ENCODE data around the gene CARS2. TPM values are rescaled to one million over a fixed set of nuclear protein-coding genes. Genes with fewer than 3 reads are reported as not detected.

Gene CARS2
- total RNA-seq, 1 experiment from 2014 or later: 31.9 TPM

DNA sequence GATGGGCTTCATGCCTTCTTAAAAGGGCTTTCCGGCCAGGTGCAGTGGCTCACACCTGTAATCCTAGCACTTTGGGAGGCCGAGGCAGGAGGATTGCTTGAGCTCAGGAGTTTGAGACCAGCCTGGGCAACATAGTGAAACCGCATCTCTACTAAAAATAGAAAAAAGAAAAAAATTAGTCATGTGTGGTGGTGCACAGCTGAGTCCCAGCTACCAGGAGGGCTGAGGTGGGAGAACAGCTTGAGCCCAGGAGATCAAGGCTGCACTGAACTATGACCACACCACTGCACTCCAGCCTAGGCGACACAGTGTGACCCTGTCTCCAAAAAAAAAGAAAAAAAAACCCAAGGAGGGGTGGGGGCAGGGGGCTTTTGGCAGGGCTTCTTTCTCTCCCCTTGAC lies 7.2 kb downstream of the CARS2 start:
- in situ Hi-C loops (cut with HindIII; ENCODE audit: low pct_unique_long_range_greater_than_20kb, low sequenced_read_pairs) (no loop called here), intact Hi-C loops (cut with micrococcal nuclease; ENCODE audit: unreplicated experiment) (no loop called here)
- ChIA-PET CTCF (no interaction called here), POLR2A (no interaction called here)
- Histone ChIP-seq H3K27me3 (ENCODE audit: control insufficient read depth, insufficient read depth, low read length) (no peaks in the 10 kb centered on the region), H3K4me3 (ENCODE audit: low read depth in 2 of 2, low read length in 2 of 2) (no peak overlapping the region), H3K36me3 (ENCODE audit: control insufficient read depth, insufficient read depth, low read length) (no peaks in the 10 kb centered on the region), H3K27ac (ENCODE audit: low read length) (no peak overlapping the region), H3K9me3 (ENCODE audit: control insufficient read depth, insufficient read depth, low read depth, low read length) (no peaks in the 10 kb centered on the region), H3K4me1 (ENCODE audit: control insufficient read depth, insufficient read depth, low read length) (no peaks in the 10 kb centered on the region)
- no peak for TF ChIP-seq SIN3A (IDR thresholded peaks at IDR 0.05; ENCODE audit: borderline replicate concordance, insufficient read depth, low read depth, low read length)
- TF ChIP-seq, protein P1, sequence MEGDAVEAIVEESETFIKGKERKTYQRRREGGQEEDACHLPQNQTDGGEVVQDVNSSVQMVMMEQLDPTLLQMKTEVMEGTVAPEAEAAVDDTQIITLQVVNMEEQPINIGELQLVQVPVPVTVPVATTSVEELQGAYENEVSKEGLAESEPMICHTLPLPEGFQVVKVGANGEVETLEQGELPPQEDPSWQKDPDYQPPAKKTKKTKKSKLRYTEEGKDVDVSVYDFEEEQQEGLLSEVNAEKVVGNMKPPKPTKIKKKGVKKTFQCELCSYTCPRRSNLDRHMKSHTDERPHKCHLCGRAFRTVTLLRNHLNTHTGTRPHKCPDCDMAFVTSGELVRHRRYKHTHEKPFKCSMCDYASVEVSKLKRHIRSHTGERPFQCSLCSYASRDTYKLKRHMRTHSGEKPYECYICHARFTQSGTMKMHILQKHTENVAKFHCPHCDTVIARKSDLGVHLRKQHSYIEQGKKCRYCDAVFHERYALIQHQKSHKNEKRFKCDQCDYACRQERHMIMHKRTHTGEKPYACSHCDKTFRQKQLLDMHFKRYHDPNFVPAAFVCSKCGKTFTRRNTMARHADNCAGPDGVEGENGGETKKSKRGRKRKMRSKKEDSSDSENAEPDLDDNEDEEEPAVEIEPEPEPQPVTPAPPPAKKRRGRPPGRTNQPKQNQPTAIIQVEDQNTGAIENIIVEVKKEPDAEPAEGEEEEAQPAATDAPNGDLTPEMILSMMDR (IDR thresholded peaks at IDR 0.05): no peak
- no peak for TF ChIP-seq TCF7L2 (IDR thresholded peaks at IDR 0.05; ENCODE audit: low read depth, low read length)
- TF ChIP-seq POLR2AphosphoS5 (IDR thresholded peaks at IDR 0.05; ENCODE audit: low read depth, low read length): no peak
- no peak for ATAC-seq
- no peak for DNase-seq (ENCODE audit: low read depth, low spot score)
- no TSS peak for BruUV-seq (replicated peaks)

DNA sequence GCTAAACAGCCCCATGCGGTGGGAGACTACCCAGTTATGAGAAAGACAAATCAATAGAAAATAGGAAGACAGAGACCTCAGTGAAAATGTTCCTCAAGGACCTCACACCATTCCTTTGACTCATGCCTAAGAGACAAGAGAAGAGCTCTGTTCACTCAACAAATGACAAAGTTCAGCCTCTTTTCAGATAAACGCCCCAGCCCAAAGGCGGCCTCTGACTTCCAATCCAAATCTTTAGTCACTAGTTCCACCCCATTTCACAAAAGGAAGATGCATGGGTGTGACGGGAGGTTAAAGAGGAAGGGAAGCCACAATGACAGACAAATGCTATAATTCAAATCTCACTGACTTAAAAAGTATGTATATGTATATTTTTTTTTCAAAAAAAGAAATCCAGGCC lies 8.1 kb downstream of the CARS2 start:
- POLR2A ChIA-PET: no interaction called here
- CTCF ChIA-PET: no interaction called here
- no peak for DNase-seq (ENCODE audit: low read depth, low spot score)
- ATAC-seq: no peak
- in situ Hi-C loops (cut with HindIII; ENCODE audit: low pct_unique_long_range_greater_than_20kb, low sequenced_read_pairs) (no loop called here), intact Hi-C loops (cut with micrococcal nuclease; ENCODE audit: unreplicated experiment) (no loop called here)
- no peak overlapping the region for H3K4me3 ChIP-seq (ENCODE audit: low read depth in 2 of 2, low read length in 2 of 2)
- no peaks in the 10 kb centered on the region for H3K27me3 ChIP-seq (ENCODE audit: control insufficient read depth, insufficient read depth, low read length)
- TF ChIP-seq, protein P2, sequence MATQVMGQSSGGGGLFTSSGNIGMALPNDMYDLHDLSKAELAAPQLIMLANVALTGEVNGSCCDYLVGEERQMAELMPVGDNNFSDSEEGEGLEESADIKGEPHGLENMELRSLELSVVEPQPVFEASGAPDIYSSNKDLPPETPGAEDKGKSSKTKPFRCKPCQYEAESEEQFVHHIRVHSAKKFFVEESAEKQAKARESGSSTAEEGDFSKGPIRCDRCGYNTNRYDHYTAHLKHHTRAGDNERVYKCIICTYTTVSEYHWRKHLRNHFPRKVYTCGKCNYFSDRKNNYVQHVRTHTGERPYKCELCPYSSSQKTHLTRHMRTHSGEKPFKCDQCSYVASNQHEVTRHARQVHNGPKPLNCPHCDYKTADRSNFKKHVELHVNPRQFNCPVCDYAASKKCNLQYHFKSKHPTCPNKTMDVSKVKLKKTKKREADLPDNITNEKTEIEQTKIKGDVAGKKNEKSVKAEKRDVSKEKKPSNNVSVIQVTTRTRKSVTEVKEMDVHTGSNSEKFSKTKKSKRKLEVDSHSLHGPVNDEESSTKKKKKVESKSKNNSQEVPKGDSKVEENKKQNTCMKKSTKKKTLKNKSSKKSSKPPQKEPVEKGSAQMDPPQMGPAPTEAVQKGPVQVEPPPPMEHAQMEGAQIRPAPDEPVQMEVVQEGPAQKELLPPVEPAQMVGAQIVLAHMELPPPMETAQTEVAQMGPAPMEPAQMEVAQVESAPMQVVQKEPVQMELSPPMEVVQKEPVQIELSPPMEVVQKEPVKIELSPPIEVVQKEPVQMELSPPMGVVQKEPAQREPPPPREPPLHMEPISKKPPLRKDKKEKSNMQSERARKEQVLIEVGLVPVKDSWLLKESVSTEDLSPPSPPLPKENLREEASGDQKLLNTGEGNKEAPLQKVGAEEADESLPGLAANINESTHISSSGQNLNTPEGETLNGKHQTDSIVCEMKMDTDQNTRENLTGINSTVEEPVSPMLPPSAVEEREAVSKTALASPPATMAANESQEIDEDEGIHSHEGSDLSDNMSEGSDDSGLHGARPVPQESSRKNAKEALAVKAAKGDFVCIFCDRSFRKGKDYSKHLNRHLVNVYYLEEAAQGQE (IDR thresholded peaks at IDR 0.05; ENCODE audit: insufficient read depth in 1 of 2, low read depth in 2 of 2, low read length in 1 of 2): no peak
- TF ChIP-seq TCF7L2 (IDR thresholded peaks at IDR 0.05; ENCODE audit: low read depth, low read length) (no peak), POLR2AphosphoS5 (IDR thresholded peaks at IDR 0.05; ENCODE audit: low read depth, low read length) (no peak), SIN3A (IDR thresholded peaks at IDR 0.05; ENCODE audit: borderline replicate concordance, insufficient read depth, low read depth, low read length) (no peak)
- TF ChIP-seq, protein P1 (IDR thresholded peaks at IDR 0.05): no peak
- no peaks in the 10 kb centered on the region for H3K4me1 ChIP-seq (ENCODE audit: control insufficient read depth, insufficient read depth, low read length)
- BruUV-seq (replicated peaks): no TSS peak
- no peaks in the 10 kb centered on the region for H3K36me3 ChIP-seq (ENCODE audit: control insufficient read depth, insufficient read depth, low read length)
- H3K9me3 ChIP-seq (ENCODE audit: control insufficient read depth, insufficient read depth, low read depth, low read length): no peaks in the 10 kb centered on the region
- H3K27ac ChIP-seq (ENCODE audit: low read length): no peak overlapping the region
